SK-N-MC (cell line): ENCODE data around the gene SGCE.

Experiments
- EZH2 ChIP-seq: fragments of 200-600 bp; sonication (generic); IDR thresholded peaks from one replicate; pipeline ENCODE4 v1.6.1; 2017; ENCODE audit warnings: antibody characterized with exemption
- POLR2AphosphoS5 ChIP-seq: IDR thresholded peaks from 2 replicates; pipeline ENCODE4 v1.6.1; 2012; ENCODE audit warnings: mild to moderate bottlenecking, low read depth, low read length, borderline replicate concordance

DNA sequence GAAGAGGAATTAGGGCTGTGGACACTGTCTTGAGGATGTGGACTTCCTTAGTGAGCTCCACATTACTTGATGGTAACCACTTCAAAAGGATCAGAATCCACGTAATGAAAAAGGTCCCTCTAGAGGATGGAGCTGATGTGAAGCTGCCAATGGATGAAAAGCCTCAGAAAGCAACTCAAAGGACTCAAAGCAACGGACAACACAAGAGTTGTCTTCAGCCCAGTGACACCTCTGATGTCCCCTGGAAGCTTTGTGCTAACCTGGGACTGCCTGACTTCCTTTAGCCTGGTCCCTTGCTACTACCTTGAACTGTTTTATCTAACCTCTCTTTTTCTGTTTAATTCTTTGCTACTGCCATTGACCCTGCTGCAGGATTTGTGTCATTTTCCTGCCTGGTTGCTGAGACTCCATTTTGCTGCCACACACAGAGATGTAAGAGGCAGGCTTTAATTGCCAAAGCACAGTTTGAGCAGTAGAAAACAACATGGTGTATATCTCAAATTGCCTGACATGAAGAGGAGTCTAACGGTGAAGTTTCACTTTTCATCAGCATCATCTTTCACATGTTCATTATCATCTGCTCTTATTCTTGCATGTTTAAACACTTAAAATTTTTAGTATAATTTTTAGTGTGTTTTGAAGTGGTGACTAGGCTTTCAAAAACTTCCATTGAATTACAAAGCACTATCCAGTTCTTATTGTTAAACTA, 11.1 kb upstream of the SGCE start:
- TF ChIP-seq POLR2AphosphoS5 (no peak), EZH2 (no peak)
